ENCODE data around the gene CSTB. TPM values are rescaled to one million over a fixed set of nuclear protein-coding genes. Genes with fewer than 3 reads are reported as not detected.

The CSTB gene
- total and polyA plus RNA-seq, 4 donors = 3.8 to 62.4 (median 33.7) TPM

DNA sequence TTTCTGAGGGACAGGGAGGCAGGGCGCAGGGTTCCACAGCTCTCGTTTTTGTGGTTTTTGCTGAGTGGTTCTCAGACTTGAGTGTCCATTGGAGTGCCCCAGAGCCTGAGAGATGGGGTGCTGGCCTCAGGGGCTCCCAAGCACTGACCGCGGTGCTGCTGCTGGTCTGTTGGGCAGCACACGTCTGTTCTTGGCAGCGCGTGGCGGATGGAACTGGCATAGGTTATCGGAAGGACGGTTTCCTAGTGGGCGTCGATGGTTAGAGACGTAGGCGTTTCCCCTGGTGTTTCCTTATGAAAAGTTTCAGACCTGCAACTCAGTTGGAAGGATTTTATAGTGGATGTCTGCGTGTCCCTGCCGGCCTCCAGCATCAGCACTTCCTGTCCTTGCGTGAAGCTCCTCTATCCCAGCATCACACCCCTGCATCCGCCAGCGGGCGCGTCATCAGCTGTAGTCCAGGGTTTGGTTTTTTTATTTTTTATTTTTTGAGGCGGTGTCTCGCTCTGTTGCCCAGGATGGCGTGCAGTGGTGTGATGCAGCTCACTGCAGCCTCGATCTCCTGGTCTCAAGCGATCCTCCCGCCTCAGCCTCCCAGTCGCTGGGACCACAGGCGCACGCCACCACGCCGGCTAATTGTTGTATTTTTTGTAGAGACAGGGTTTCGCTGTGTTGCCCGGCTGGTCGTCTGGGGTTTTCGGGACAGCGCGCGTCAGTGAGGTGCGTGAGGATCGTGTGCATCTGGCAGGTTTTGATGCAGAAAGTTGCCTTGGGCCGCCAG is 25.1 kb upstream of the CSTB start:
- H3K27ac ChIP-seq (ENCODE audit: low read depth in 1 of 2, low read length in 2 of 2) = no peak overlapping the region
- H3K27me3 ChIP-seq (ENCODE audit: control insufficient read depth in 4 of 4, insufficient read depth in 4 of 4, low read length in 3 of 4) = no peaks in the 10 kb centered on the region
- H3K4me3 ChIP-seq (ENCODE audit: low read depth in 1 of 3, low read length in 3 of 3) = no peak overlapping the region
- peaks cover 12 to 76% (median 31%) of the 10 kb centered on the region in 4 donors for H3K36me3 ChIP-seq (ENCODE audit: control insufficient read depth in 4 of 4, insufficient read depth in 3 of 4, low read depth in 1 of 4, low read length in 3 of 4)
- no peak overlapping the region for H3K9ac ChIP-seq (ENCODE audit: low read depth in 1 of 2, low read length in 2 of 2)
- no peak for TF ChIP-seq RXRA (IDR thresholded peaks at IDR 0.05)
- no peak for TF ChIP-seq CTCF (IDR thresholded peaks at IDR 0.05; ENCODE audit: low read depth, low read length, missing input control)
- no peak for TF ChIP-seq ATF3 (IDR thresholded peaks at IDR 0.05)
- no peak for TF ChIP-seq EGR1 (IDR thresholded peaks at IDR 0.05; ENCODE audit: low read depth in 2 of 2)
- no peak for TF ChIP-seq REST (IDR thresholded peaks at IDR 0.05)
- TF ChIP-seq TAF1 (conservative IDR thresholded peaks at IDR 0.05) = no peak
- TF ChIP-seq YY1 (IDR thresholded peaks at IDR 0.05) = no peak
- TF ChIP-seq FOXA2 (IDR thresholded peaks at IDR 0.05) = no peak
- no peak for TF ChIP-seq GABPA (IDR thresholded peaks at IDR 0.05 in 1 of 2, conservative IDR thresholded peaks at IDR 0.05 in 1 of 2)
- TF ChIP-seq SP1 (IDR thresholded peaks at IDR 0.05) = no peak
- no peak for TF ChIP-seq MAX (IDR thresholded peaks at IDR 0.05)
- TF ChIP-seq NR2F2 (IDR thresholded peaks at IDR 0.05) = no peak
- TF ChIP-seq HNF4A (conservative IDR thresholded peaks at IDR 0.05) = no peak
- TF ChIP-seq ZBTB33 (IDR thresholded peaks at IDR 0.05) = no peak
- no peak for TF ChIP-seq FOXA1 (IDR thresholded peaks at IDR 0.05)
- TF ChIP-seq RAD21 (IDR thresholded peaks at IDR 0.05) = no peak
- H3K4me1 ChIP-seq (ENCODE audit: control insufficient read depth in 4 of 4, insufficient read depth in 4 of 4, low read length in 3 of 4) = no peaks in the 10 kb centered on the region
- WGBS = 97% methylated on average over 42 of the region's 42 CpGs
- DNase-seq (ENCODE audit: low spot score) = no peak
- H3K9me3 ChIP-seq (ENCODE audit: control insufficient read depth in 4 of 4, low read length in 3 of 4) = no peaks in the 10 kb centered on the region
